ENCODE data around the gene SFT2D3.

The SFT2D3 gene

DNA sequence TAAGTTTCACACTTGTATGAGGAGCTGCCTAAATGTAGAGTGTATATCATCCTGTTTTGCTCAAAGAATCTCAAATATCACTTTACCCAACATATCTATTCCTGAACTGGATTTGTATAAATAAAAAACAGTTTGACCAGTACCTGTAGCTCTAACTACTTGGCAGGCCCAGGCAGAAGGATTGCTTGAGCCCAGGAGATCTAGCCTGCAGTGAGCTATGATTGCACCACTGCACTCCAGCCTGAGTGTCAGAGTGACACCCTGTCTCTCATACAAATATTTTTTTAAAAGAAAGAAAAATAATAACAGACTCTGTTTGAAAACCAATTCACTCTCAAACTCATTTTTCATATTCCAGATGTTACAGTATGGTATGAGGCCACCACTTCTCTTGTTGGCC lies 18.2 kb upstream of the SFT2D3 start:
- no peak for DNase-seq

DNA sequence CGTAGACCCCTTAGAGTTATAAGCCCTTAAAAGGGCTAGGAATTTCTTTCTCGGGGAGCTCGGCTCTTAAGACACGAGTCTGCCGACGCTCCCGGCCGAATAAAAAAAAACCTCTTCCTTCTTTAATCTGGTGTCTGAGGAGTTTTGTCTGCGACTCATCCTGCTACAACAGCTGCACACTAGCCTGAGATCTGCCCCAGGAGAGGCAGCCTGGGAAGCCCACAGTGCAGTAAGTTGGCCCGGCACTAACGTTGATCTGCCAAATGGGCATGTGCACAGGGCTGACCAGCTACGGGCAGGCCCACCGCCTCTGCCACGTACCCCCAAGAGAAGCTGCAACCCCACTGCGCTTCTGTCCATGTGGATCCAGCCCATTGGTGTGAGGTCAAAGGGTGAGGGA lies 17.5 kb upstream of the SFT2D3 start:
- no peak for DNase-seq

- DNase-seq, result no peak
Measured at GRCh38 chr2:127685410-127686080, 15.8 kb upstream of the SFT2D3 start.

- no peak for DNase-seq
Measured at GRCh38 chr2:127688405-127688804, 12.9 kb upstream of the SFT2D3 start.

GRCh38 chr2:127690696-127691095 lies 10.6 kb upstream of the SFT2D3 start:
- DNase-seq, result no peak

GRCh38 chr2:127694986-127695385 lies 6.3 kb upstream of the SFT2D3 start:
- DNase-seq, result no peak

DNA sequence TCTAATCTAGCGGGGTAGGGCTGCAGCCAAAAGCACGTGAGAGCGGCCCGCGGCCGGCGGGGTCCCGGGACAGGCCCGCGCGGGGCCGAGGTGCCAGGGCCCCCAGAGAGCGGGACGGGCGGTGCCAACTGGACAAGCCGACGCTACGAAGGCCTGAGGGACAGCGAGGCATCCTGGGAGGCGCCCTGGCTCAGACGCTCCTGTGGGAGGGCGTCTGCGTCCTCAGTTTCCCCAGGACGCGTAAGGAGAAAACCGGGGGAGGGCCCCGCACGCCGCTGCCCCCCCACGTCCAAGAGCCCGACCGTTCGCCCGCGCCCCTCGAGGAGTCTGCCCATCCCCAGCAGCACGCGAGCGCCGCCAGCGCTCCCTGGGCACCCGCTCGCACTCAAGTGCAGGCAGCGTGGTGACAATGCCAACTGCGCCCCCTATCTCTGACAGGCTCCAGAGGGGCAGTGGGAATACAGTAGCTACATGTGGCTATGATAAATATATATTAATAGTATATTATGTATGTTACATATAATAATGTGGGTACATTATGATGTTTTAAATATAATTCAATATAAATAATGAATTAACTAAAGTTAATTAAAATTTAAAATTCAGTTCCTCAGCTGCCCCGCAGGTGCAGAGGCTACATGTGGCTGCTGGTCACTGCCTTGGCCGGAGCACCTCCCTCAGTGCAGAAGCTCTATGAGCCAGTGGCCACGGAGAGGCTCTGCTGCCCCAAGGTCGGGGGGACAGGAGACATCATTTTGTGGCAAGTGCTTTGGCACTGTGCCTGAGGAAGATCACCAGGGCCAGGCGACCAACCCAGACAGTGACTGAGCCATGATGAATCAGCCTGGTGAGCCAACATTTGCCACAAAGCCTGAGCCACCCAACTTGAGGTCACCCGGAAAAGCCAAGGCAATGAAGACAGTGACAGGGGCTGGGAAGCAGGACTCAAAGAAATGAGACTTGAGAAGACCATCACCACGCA lies 5.5 kb upstream of the SFT2D3 start:
- peak; percentile 67 for DNase-seq

- no peak for DNase-seq
Measured at GRCh38 chr2:127697482-127698180, 3.7 kb upstream of the SFT2D3 start.

- no peak for DNase-seq
Measured at GRCh38 chr2:127698553-127699355, 2.5 kb upstream of the SFT2D3 start.

DNA sequence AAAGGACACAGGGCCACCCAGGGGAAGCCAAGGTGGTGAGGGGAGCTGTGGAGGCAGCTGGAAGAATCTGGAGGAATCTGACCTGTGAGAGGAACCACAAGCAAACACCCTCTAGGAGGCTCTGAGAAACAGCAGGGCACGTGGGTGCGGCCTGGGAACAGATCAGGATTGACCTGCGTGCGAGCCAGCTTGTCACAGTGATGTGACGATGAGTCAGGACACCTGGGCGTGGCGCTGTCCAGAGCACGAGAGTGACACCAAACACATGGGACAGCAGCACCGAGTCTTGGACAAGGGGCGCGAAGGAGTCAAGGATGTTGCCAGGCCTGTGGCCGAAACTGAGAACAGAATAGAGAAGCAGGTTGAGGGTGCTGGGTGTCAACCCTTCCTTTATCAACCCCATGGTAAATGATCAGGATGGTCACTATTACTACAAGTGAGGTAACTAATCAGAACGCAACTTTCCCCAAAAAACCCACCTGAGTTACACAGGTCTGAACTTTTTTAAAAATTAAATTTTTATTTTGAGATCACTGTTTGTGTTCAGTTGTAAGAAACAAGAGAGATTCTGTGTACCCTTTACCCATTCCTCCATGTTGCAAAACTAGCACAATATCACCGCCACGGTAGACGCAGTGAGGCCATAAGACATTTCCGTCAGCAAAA lies 637 bp upstream of the SFT2D3 start:
- DNase-seq, result peak; percentile 38

DNA sequence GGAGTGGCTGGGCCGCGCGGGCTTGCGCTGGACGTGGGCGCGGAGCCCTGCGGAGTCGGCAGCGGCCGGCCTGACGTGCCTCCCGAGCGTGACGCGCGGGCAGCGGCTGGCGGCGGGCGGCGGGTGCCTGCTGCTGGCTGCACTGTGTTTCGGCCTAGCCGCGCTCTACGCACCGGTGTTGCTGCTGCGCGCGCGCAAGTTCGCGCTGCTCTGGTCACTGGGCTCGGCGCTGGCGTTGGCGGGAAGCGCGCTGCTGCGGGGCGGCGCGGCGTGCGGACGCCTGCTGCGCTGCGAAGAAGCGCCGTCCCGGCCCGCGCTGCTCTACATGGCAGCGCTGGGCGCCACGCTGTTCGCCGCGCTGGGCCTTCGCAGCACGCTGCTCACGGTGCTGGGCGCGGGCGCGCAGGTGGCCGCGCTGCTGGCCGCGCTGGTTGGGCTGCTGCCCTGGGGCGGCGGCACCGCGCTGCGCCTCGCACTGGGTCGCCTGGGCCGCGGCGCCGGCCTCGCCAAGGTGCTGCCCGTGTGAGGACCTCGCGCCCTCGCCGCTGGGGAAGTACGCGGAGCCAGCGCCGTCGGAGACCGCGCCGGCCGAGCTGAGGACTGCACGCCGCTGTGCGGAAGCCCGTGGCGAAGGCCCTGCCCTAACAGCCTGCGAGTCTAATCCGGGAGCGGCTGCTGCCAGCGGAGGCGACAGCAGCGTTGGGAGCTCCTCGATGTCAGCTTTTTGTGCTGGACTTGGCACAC lies 526 bp downstream of the SFT2D3 start:
- peak; percentile 80 for DNase-seq

DNA sequence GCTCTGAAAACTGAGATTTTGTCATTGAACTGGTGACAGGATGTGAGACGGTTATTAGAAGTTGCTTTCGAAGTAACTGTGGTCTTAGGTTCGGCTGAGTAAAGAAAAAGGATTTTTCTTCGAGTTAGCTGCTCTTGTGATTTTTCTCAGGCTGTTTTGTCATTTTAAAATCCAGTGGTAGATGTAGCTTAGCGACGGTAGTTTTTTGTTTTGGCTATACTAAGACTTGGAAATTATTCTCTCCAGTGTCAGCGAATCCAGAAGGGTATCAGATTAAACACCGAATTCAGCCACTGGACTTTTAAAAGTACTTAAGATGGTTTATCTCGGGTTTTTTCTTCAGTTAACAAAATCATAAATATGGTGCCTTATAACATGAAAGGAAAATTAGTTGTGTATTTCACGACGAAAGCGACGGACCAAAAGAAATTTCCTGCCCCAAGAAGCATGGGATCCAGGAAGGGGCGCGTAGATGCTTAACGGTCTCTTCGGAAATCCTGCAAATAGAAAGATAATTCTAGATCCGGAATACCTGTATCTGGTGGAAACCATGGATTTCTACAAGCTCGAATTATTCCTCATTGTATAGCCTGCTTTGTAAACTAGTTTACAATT lies 1.2 kb downstream of the SFT2D3 start:
- DNase-seq, result no peak

- no peak for DNase-seq
Measured at GRCh38 chr2:127703282-127703681, 2.0 kb downstream of the SFT2D3 start.

GRCh38 chr2:127704641-127705390 lies 3.5 kb downstream of the SFT2D3 start:
- no peak for DNase-seq

DNA sequence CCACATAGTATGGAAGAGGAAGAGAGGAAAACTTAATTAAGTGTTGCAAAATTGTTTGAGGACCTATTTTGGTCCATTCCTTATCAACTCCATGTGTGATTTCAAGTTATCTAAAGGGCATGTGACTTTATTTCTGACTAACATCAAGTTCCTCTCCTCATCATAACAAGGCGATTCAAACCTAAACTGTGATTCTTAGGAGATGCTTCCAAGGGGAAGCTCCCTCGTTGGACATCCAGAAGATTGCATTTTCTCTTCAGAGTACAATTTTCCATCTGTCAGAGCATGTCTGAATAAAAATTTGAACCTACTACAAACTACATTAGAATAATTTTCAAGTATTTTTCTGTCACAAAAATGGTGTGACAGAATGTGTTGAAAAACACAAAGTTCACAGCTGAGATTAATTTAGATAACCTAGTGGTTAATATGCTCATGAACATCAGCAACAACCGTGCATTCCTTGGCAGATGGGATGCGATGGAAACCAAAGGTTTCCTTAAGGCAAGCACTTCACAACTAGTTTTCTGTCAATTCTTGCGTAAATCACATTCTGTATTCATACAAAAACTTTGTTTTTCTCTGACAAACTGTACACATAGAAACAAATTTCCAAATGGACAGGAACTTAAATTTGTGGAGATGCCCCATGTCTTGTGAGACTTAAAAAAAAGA lies 4.2 kb downstream of the SFT2D3 start:
- DNase-seq, result no peak

DNA sequence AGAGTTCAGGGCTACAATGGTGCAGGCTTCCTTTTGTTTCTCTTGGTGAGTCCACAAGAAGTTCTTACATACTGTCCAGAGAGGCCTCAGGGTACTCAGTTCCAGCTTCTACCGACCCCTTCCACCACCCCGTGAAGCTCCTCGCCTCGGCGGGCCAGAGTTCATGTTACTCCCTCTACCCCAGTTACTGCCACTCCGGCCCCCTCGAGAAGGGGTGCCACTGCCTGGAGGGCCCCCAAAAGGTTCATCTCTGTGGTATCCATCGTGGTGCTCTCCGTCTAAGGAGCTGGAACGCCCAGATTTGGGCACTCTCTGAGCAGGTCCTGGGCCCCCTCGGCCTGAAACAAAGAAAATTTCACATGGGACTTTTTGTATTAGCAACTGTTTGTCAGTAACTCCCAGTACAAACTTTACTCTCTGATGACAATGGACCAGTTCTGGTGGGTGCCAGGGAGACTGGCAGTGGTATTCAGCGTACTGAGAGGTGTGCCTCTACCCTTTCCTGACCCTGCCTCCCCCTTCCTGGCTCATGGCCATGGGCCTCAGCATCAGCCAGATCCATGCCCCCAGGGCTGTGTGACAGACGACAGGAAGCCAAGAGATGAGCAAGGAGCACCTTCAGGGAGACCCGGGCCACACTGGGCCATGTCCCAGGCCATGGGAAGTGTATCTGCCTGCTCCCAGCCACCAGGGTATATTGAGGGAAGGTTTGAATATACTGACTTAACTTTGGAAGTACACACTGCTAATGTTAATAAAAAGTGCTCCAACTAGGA lies 5.1 kb downstream of the SFT2D3 start:
- no peak for DNase-seq

- DNase-seq, result no peak
Measured at GRCh38 chr2:127707890-127708648, 6.8 kb downstream of the SFT2D3 start.

DNA sequence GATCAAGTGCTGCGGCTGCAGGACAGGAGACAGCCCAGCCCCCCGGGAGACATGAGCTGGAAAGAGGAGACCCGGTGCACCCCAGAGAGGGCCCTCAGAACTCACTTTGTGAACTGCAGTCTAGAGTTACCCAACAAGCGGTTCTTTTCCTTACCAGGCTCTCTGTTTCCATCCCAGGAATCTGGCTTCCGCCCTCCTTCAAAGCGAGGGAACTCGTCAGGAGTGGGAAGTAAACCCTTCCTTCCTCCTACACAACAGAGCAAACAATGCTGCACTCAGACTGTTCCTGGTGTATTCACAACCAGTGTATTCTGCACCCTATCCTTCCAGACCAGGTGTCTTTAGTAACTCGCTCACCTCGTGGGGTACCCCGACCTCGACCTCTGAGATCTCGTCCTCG lies 8.0 kb downstream of the SFT2D3 start:
- DNase-seq, result no peak
